Breast epithelium (tissue), 4 donors: ENCODE data around the gene CDK19. TPM values are rescaled to one million over a fixed set of nuclear protein-coding genes. Genes with fewer than 3 reads are reported as not detected.
"Not testable (repeated sequence)": the region's sequence is repeated elsewhere in the genome, so short reads cannot be mapped to it uniquely, and the experiment has no call there.

Source experiments
- DNase-seq, 2 donors: peaks; one replicate each; pipeline ENCODE4 v3.0.0-alpha.2; 2019; ENCODE audit warnings: low spot score in 2 of 2
- H3K27ac ChIP-seq, 2 donors: fragments of 200-600 bp; sonication (generic) in 1 of 2; one replicate each; pipeline ENCODE4 v1.5.1; 2016 to 2019; ENCODE audit warnings: mild to moderate bottlenecking in 1 of 2
- H3K27me3 ChIP-seq, 2 donors: fragments of 200-600 bp; sonication (generic) in 1 of 2; one replicate each; pipeline versions ENCODE4 v1.5.1 to v1.6.0; 2017 to 2019; ENCODE audit warnings: control low read depth in 1 of 2, mild to moderate bottlenecking in 1 of 2
- H3K36me3 ChIP-seq: fragments of 200-600 bp; one replicate; pipeline ENCODE4 v1.5.1; 2019
- H3K4me1 ChIP-seq, 2 donors: fragments of 200-600 bp; sonication (generic); one replicate each; pipeline ENCODE4 v1.5.1; 2016 to 2019; ENCODE audit warnings: control low read depth in 1 of 2
- H3K4me3 ChIP-seq, 3 donors: fragments of 200-600 bp; sonication (generic); 1 replicate in 2 of 3; 2 replicates in 1 of 3; pipeline ENCODE4 v1.5.1; 2016 to 2019; ENCODE audit warnings: mild to moderate bottlenecking in 3 of 3, moderate library complexity in 2 of 3
- H3K9me3 ChIP-seq, 2 donors: fragments of 200-600 bp; sonication (generic) in 1 of 2; one replicate each; pipeline ENCODE4 v1.5.1; 2016 to 2019; ENCODE audit warnings: control low read depth in 1 of 2
- CTCF ChIP-seq, 3 donors: fragments of 450-650 bp; IDR thresholded peaks; one replicate each; pipeline ENCODE4 v1.5.1; 2016 to 2017; ENCODE audit warnings: antibody characterized with exemption in 3 of 3, mild to moderate bottlenecking in 3 of 3, moderate library complexity in 3 of 3
- POLR2A ChIP-seq: fragments of 450-650 bp; IDR thresholded peaks from one replicate; pipeline ENCODE4 v1.6.1; 2016; ENCODE audit warnings: antibody characterized with exemption, mild to moderate bottlenecking, moderate library complexity
- POLR2AphosphoS5 ChIP-seq, 3 donors: sonication (generic); formaldehyde crosslinking; IDR thresholded peaks; one replicate each; pipeline ENCODE4 v1.6.1; 2017; ENCODE audit warnings: antibody characterized with exemption in 3 of 3
- intact Hi-C: fragments of 100-400 bp; cut with DNase I; formaldehyde crosslinking; loops from one replicate; pipeline ENCODE4 v1.15.1; 2023; ENCODE audit warnings: low total_unique reads
- total RNA-seq, 3 donors: library from RNA; depleted of rRNA; stranded (reverse); fragments of >200 nt; gene quantifications; one replicate each; pipeline ENCODE4 v1.1.0, GENCODE V29; 2016

The CDK19 gene
- total RNA-seq, 3 donors from 2014 or later: 14.1 to 17.9 (median 17.9) TPM

GRCh38 chr6:110858016-110858415 lies 42.7 kb upstream of the CDK19 start:
- TF ChIP-seq POLR2A (no peak), CTCF (IDR thresholded peaks at IDR 0.05) (no peak), POLR2AphosphoS5 (IDR thresholded peaks at IDR 0.05) (no peak)
- H3K27ac ChIP-seq: no peak overlapping the region
- no peaks in the 10 kb centered on the region for H3K27me3 ChIP-seq
- H3K4me3 ChIP-seq: no peak overlapping the region
- H3K9me3 ChIP-seq: no peaks in the 10 kb centered on the region
- H3K36me3 ChIP-seq: no peaks in the 10 kb centered on the region
- intact Hi-C loops: no loop called here
- no peak for DNase-seq
- H3K4me1 ChIP-seq: no peaks in the 10 kb centered on the region

GRCh38 chr6:110856296-110856695 lies 41.0 kb upstream of the CDK19 start:
- TF ChIP-seq POLR2A: no peak
- intact Hi-C loops: no loop called here
- Histone ChIP-seq H3K4me1 (no peaks in the 10 kb centered on the region), H3K9me3 (no peaks in the 10 kb centered on the region), H3K4me3 (no peak overlapping the region), H3K36me3 (no peaks in the 10 kb centered on the region), H3K27ac (no peak overlapping the region), H3K27me3 (no peaks in the 10 kb centered on the region)
- no peak for DNase-seq

- Histone ChIP-seq H3K27ac (no peak overlapping the region), H3K9me3 (no peaks in the 10 kb centered on the region), H3K27me3 (no peaks in the 10 kb centered on the region), H3K4me1 (no peaks in the 10 kb centered on the region), H3K4me3 (no peak overlapping the region), H3K36me3 (no peaks in the 10 kb centered on the region)
- no peak for TF ChIP-seq CTCF (IDR thresholded peaks at IDR 0.05)
- no peak for DNase-seq
- intact Hi-C loops: no loop called here
These were observed 38.6 kb upstream of the CDK19 start for GRCh38 chr6:110853754-110854477.

GRCh38 chr6:110852773-110853172 lies 37.5 kb upstream of the CDK19 start:
- no peaks in the 10 kb centered on the region for H3K4me1 ChIP-seq
- TF ChIP-seq POLR2AphosphoS5 (IDR thresholded peaks at IDR 0.05): no peak
- no peak for TF ChIP-seq CTCF (IDR thresholded peaks at IDR 0.05)
- TF ChIP-seq POLR2A: no peak
- H3K36me3 ChIP-seq: no peaks in the 10 kb centered on the region
- intact Hi-C loops: no loop called here
- no peaks in the 10 kb centered on the region for H3K27me3 ChIP-seq
- H3K4me3 ChIP-seq: no peak overlapping the region
- no peak overlapping the region for H3K27ac ChIP-seq
- H3K9me3 ChIP-seq: no peaks in the 10 kb centered on the region
- no peak for DNase-seq

GRCh38 chr6:110849781-110850180 lies 34.5 kb upstream of the CDK19 start:
- Histone ChIP-seq H3K27ac (no peak overlapping the region), H3K36me3 (no peaks in the 10 kb centered on the region), H3K27me3 (no peaks in the 10 kb centered on the region), H3K4me1 (no peaks in the 10 kb centered on the region), H3K4me3 (no peak overlapping the region), H3K9me3 (no peaks in the 10 kb centered on the region)
- no peak for TF ChIP-seq POLR2A
- TF ChIP-seq CTCF (IDR thresholded peaks at IDR 0.05): no peak
- TF ChIP-seq POLR2AphosphoS5 (IDR thresholded peaks at IDR 0.05): no peak
- intact Hi-C loops: no loop called here
- DNase-seq: no peak

GRCh38 chr6:110841266-110841665 lies 26.0 kb upstream of the CDK19 start:
- TF ChIP-seq POLR2AphosphoS5 (IDR thresholded peaks at IDR 0.05): no peak
- no peak for TF ChIP-seq POLR2A
- TF ChIP-seq CTCF (IDR thresholded peaks at IDR 0.05): no peak
- H3K27me3 ChIP-seq: no peaks in the 10 kb centered on the region
- H3K27ac ChIP-seq: no peak overlapping the region
- intact Hi-C loops: no loop called here
- no peaks in the 10 kb centered on the region for H3K4me1 ChIP-seq
- H3K9me3 ChIP-seq: no peaks in the 10 kb centered on the region
- no peaks in the 10 kb centered on the region for H3K36me3 ChIP-seq
- DNase-seq: no peak
- no peak overlapping the region for H3K4me3 ChIP-seq

GRCh38 chr6:110835751-110836150 lies 20.5 kb upstream of the CDK19 start:
- H3K36me3 ChIP-seq, H3K4me3 ChIP-seq, DNase-seq, H3K9me3 ChIP-seq, H3K4me1 ChIP-seq, intact Hi-C loops, H3K27ac ChIP-seq, H3K27me3 ChIP-seq: not testable (repeated sequence)
